Hepatocyte (in vitro differentiated cells): ENCODE data around the gene ZBTB20. TPM values are rescaled to one million over a fixed set of nuclear protein-coding genes. Genes with fewer than 3 reads are reported as not detected.

Experiments
- DNase-seq: peaks from one replicate; pipeline ENCODE4 v3.0.0-alpha.2; 2016; ENCODE audit warnings: low spot score
- H2AFZ ChIP-seq: fragments of 200-600 bp; sonication (generic); 2 replicates; pipeline ENCODE4 v1.6.0; 2016; ENCODE audit warnings: antibody characterized with exemption, mild to moderate bottlenecking
- H3K27ac ChIP-seq: fragments of 200-600 bp; sonication (generic); 2 replicates; pipeline ENCODE4 v1.5.1; 2016; ENCODE audit warnings: mild to moderate bottlenecking
- H3K27me3 ChIP-seq: fragments of 200-600 bp; sonication (generic); 2 replicates; pipeline ENCODE4 v1.6.1; 2016
- H3K36me3 ChIP-seq: fragments of 200-600 bp; sonication (generic); replicated peaks from 2 replicates; pipeline ENCODE4 v1.5.1; 2016; ENCODE audit warnings: low read depth; ENCODE audit not compliant: insufficient read depth
- H3K4me1 ChIP-seq: fragments of 200-600 bp; sonication (generic); 2 replicates; pipeline ENCODE4 v1.5.1; 2016; ENCODE audit warnings: mild to moderate bottlenecking, moderate library complexity; ENCODE audit not compliant: insufficient read depth
- H3K4me2 ChIP-seq: fragments of 200-600 bp; sonication (generic); 2 replicates; pipeline ENCODE4 v1.6.0; 2016
- H3K4me3 ChIP-seq: fragments of 200-600 bp; sonication (generic); 2 replicates; pipeline ENCODE4 v1.5.1; 2016; ENCODE audit warnings: mild to moderate bottlenecking
- H3K79me2 ChIP-seq: fragments of 200-600 bp; sonication (generic); 2 replicates; pipeline ENCODE4 v1.6.0; 2017; ENCODE audit warnings: mild to moderate bottlenecking
- H3K9me2 ChIP-seq: fragments of 200-600 bp; sonication (generic); replicated peaks from 2 replicates; pipeline ENCODE4 v1.6.0; 2017; ENCODE audit warnings: mild to moderate bottlenecking; ENCODE audit not compliant: insufficient read depth
- H3K9me3 ChIP-seq: fragments of 200-600 bp; sonication (generic); 2 replicates; pipeline ENCODE4 v1.5.1; 2016; ENCODE audit warnings: low read depth, mild to moderate bottlenecking
- H4K20me1 ChIP-seq: fragments of 200-600 bp; sonication (generic); 2 replicates; pipeline ENCODE4 v1.6.0; 2016; ENCODE audit warnings: mild to moderate bottlenecking; ENCODE audit not compliant: insufficient read depth, poor library complexity, severe bottlenecking
- CTCF ChIP-seq: fragments of 200-600 bp; sonication (generic); IDR thresholded peaks from 2 replicates; pipeline ENCODE4 v1.5.1; 2016; ENCODE audit warnings: antibody characterized with exemption, mild to moderate bottlenecking; ENCODE audit not compliant: poor library complexity
- EZH2 ChIP-seq: fragments of 200-600 bp; sonication (generic); IDR thresholded peaks from 2 replicates; pipeline ENCODE4 v1.6.1; 2016; ENCODE audit warnings: antibody characterized with exemption, mild to moderate bottlenecking, borderline replicate concordance
- EZH2phosphoT487 ChIP-seq: fragments of 200-600 bp; sonication (generic); IDR thresholded peaks from one replicate; pipeline ENCODE4 v1.6.1; 2018; ENCODE audit warnings: antibody characterized with exemption, mild to moderate bottlenecking, low read depth, moderate library complexity; ENCODE audit not compliant: unreplicated experiment, severe bottlenecking
- WGBS: methylation state at CpG from one replicate; pipeline ENCODE4 v1.1.6; 2016; ENCODE audit warnings: low lambda C conversion rate; ENCODE audit errors: missing lambda C conversion rate; 5-methylcytosine and 5-hydroxymethylcytosine counted together
- polyA plus RNA-seq: library from polyadenylated mRNA; unstranded; fragments of >200 nt; fragmentation: Nextera tagmentation; extraction: Ambion mirVana; gene quantifications from 2 replicates; pipeline ENCODE4 v1.2.1, GENCODE V29; 2016
- total RNA-seq: library from RNA; depleted of rRNA; stranded (reverse); fragments of >200 nt; gene quantifications from 2 replicates; pipeline ENCODE4 v1.2.3, GENCODE V29; 2014

Gene ZBTB20
- total and polyA plus RNA-seq, 2 experiments from 2014 or later = 25.8 to 28.0 TPM

- DNase-seq = no peak
- Histone ChIP-seq H2AFZ (no peak overlapping the region), H4K20me1 (no peaks in the 10 kb centered on the region), H3K36me3 (no peaks in the 10 kb centered on the region), H3K4me1 (no peaks in the 10 kb centered on the region), H3K27me3 (no peaks in the 10 kb centered on the region), H3K9me2 (no peaks in the 10 kb centered on the region), H3K4me3 (no peak overlapping the region), H3K9me3 (no peaks in the 10 kb centered on the region), H3K79me2 (no peaks in the 10 kb centered on the region), H3K4me2 (no peak overlapping the region), H3K27ac (no peak overlapping the region)
- no peak for TF ChIP-seq EZH2phosphoT487
- 100% methylated on average over 1 of the region's 1 CpG for WGBS
Observed at GRCh38 chr3:114490829-114491228, 656.3 kb downstream of the ZBTB20 start.

GRCh38 chr3:114487502-114487901 is 659.6 kb downstream of the ZBTB20 start:
- Histone ChIP-seq H3K9me2 (no peaks in the 10 kb centered on the region), H3K27ac (no peak overlapping the region), H4K20me1 (no peaks in the 10 kb centered on the region), H2AFZ (no peak overlapping the region), H3K4me3 (no peak overlapping the region), H3K4me2 (no peak overlapping the region), H3K36me3 (no peaks in the 10 kb centered on the region), H3K4me1 (no peaks in the 10 kb centered on the region), H3K9me3 (no peaks in the 10 kb centered on the region), H3K79me2 (no peaks in the 10 kb centered on the region), H3K27me3 (no peaks in the 10 kb centered on the region)
- no peak for DNase-seq
- TF ChIP-seq EZH2 (no peak), EZH2phosphoT487 (no peak), CTCF (no peak)
- 91% methylated on average over 8 of the region's 8 CpGs for WGBS

GRCh38 chr3:114484919-114485318 is 662.2 kb downstream of the ZBTB20 start:
- WGBS = 92% methylated on average over 3 of the region's 3 CpGs
- H3K27me3 ChIP-seq = no peaks in the 10 kb centered on the region
- no peaks in the 10 kb centered on the region for H3K4me1 ChIP-seq
- no peaks in the 10 kb centered on the region for H3K9me2 ChIP-seq
- no peaks in the 10 kb centered on the region for H3K36me3 ChIP-seq
- no peaks in the 10 kb centered on the region for H4K20me1 ChIP-seq
- no peak for DNase-seq
- no peak overlapping the region for H3K4me3 ChIP-seq
- H3K27ac ChIP-seq = no peak overlapping the region
- H3K9me3 ChIP-seq = no peaks in the 10 kb centered on the region
- no peak overlapping the region for H2AFZ ChIP-seq
- H3K4me2 ChIP-seq = no peak overlapping the region
- H3K79me2 ChIP-seq = no peaks in the 10 kb centered on the region
- TF ChIP-seq EZH2phosphoT487 (no peak), EZH2 (no peak), CTCF (no peak)

GRCh38 chr3:114481113-114481512 is 666.0 kb downstream of the ZBTB20 start:
- no peaks in the 10 kb centered on the region for H4K20me1 ChIP-seq
- no peaks in the 10 kb centered on the region for H3K9me3 ChIP-seq
- H3K4me2 ChIP-seq = no peak overlapping the region
- no peak overlapping the region for H2AFZ ChIP-seq
- no peaks in the 10 kb centered on the region for H3K79me2 ChIP-seq
- TF ChIP-seq CTCF (no peak), EZH2 (no peak), EZH2phosphoT487 (no peak)
- H3K4me1 ChIP-seq = no peaks in the 10 kb centered on the region
- 93% methylated on average over 7 of the region's 7 CpGs for WGBS
- no peaks in the 10 kb centered on the region for H3K36me3 ChIP-seq
- DNase-seq = no peak
- no peaks in the 10 kb centered on the region for H3K9me2 ChIP-seq
- H3K4me3 ChIP-seq = no peak overlapping the region
- no peak overlapping the region for H3K27ac ChIP-seq
- no peaks in the 10 kb centered on the region for H3K27me3 ChIP-seq
